Fibroblast of lung (primary cell): ENCODE data around the gene JRKL. TPM values are rescaled to one million over a fixed set of nuclear protein-coding genes. Genes with fewer than 3 reads are reported as not detected.
A peak's percentile ranks its signal among the peaks of the same experiment; 100 is the strongest.

Experiments used
- DNase-seq, 2 donors: peaks; one replicate each; pipeline versions ENCODE4 v3.0.0 to v3.0.0-alpha.2; 2010; ENCODE audit warnings: low read depth in 2 of 2
- H2AFZ ChIP-seq: 2 replicates; pipeline ENCODE4 v1.5.1; 2012; ENCODE audit warnings: low read length, control low read depth, inconsistent platforms
- H3K27ac ChIP-seq: 2 replicates; pipeline ENCODE4 v1.5.1; 2011; ENCODE audit warnings: low read length, control low read depth; ENCODE audit not compliant: insufficient read depth
- H3K27me3 ChIP-seq: 2 replicates; pipeline ENCODE4 v1.5.1; 2011; ENCODE audit warnings: mild to moderate bottlenecking, low read length; ENCODE audit not compliant: control insufficient read depth, insufficient read depth
- H3K36me3 ChIP-seq: 2 replicates; pipeline ENCODE4 v1.5.1; 2011; ENCODE audit warnings: low read length; ENCODE audit not compliant: control insufficient read depth, insufficient read depth
- H3K4me1 ChIP-seq: 2 replicates; pipeline ENCODE4 v1.5.1; 2011; ENCODE audit warnings: low read length; ENCODE audit not compliant: control insufficient read depth, insufficient read depth; ENCODE audit errors: extremely low read depth
- H3K4me2 ChIP-seq: 2 replicates; pipeline ENCODE4 v1.5.1; 2011; ENCODE audit warnings: low read length, control low read depth; ENCODE audit not compliant: insufficient read depth; ENCODE audit errors: extremely low read depth
- H3K4me3 ChIP-seq, 4 experiments: fragments of 200-600 bp in 1 of 4; sonication (generic) in 1 of 4; replicated peaks in 1 of 4; 2 replicates each; pipeline ENCODE4 v1.5.1; 2011 to 2016; ENCODE audit warnings: low read length in 4 of 4, low read depth in 3 of 4, mild to moderate bottlenecking in 3 of 4, control low read depth in 2 of 4, inconsistent platforms in 1 of 4, mixed read lengths in 1 of 4; ENCODE audit not compliant: insufficient read depth in 1 of 4; ENCODE audit errors: control extremely low read depth in 1 of 4
- H3K79me2 ChIP-seq: 2 replicates; pipeline ENCODE4 v1.5.1; 2012; ENCODE audit warnings: mild to moderate bottlenecking, low read length, inconsistent platforms; ENCODE audit not compliant: control insufficient read depth, insufficient read depth
- H3K9ac ChIP-seq: 2 replicates; pipeline ENCODE4 v1.5.1; 2011; ENCODE audit warnings: mild to moderate bottlenecking, low read length, control low read depth; ENCODE audit not compliant: insufficient read depth
- H3K9me3 ChIP-seq: 2 replicates; pipeline ENCODE4 v1.5.1; 2012; ENCODE audit warnings: low read depth, low read length; ENCODE audit not compliant: control insufficient read depth, insufficient read depth
- H4K20me1 ChIP-seq: 2 replicates; pipeline ENCODE4 v1.5.1; 2011; ENCODE audit warnings: low read length; ENCODE audit not compliant: control insufficient read depth, insufficient read depth; ENCODE audit errors: extremely low read depth
- CTCF ChIP-seq, 2 donors: IDR thresholded peaks in 1 of 2; conservative IDR thresholded peaks in 1 of 2; 1 replicate in 1 of 2; 2 replicates in 1 of 2; pipeline ENCODE4 v1.5.1; 2011 to 2012; ENCODE audit warnings: low read length in 2 of 2, control low read depth in 1 of 2, inconsistent platforms in 1 of 2, low read depth in 1 of 2, mild to moderate bottlenecking in 1 of 2
- EZH2 ChIP-seq: IDR thresholded peaks from 2 replicates; pipeline ENCODE4 v1.5.1; 2012; ENCODE audit warnings: low read length, control low read depth, mild to moderate bottlenecking; ENCODE audit errors: missing control alignments
- polyA plus RNA-seq, 2 donors: library from polyadenylated mRNA; depleted of rRNA in 1 of 2; stranded (reverse) in 1 of 2; unstranded in 1 of 2; fragments of >200 nt; gene quantifications; 2 replicates each; pipeline ENCODE4 v1.2.1, GENCODE V29; 2011 to 2012; ENCODE audit warnings: missing spikeins in 1 of 2
- total RNA-seq: library from RNA; depleted of rRNA; stranded (reverse); fragments of >200 nt; gene quantifications from 2 replicates; pipeline ENCODE4 v1.2.1, GENCODE V29; 2014

JRKL gene
- total and polyA plus RNA-seq, 2 donors (not counting 1 experiment from before 2014, with no cell fraction given) = 15.0 to 18.5 TPM

- no peaks in the 10 kb centered on the region for H3K9me3 ChIP-seq
- H3K27ac ChIP-seq = no peak overlapping the region
- no peaks in the 10 kb centered on the region for H4K20me1 ChIP-seq
- no peak overlapping the region for H3K4me3 ChIP-seq
- H3K27me3 ChIP-seq = no peaks in the 10 kb centered on the region
- no peaks in the 10 kb centered on the region for H3K36me3 ChIP-seq
- no peak for DNase-seq
- no peak overlapping the region for H3K4me2 ChIP-seq
- no peaks in the 10 kb centered on the region for H3K79me2 ChIP-seq
- TF ChIP-seq CTCF (conservative IDR thresholded peaks at IDR 0.05 in 1 of 2, IDR thresholded peaks at IDR 0.05 in 1 of 2; ENCODE audit: low read depth in 1 of 2, low read length in 2 of 2) = no peak
- no peak for TF ChIP-seq EZH2
- no peaks in the 10 kb centered on the region for H3K4me1 ChIP-seq
- H3K9ac ChIP-seq = no peak overlapping the region
- H2AFZ ChIP-seq = no peak overlapping the region
Observed at GRCh38 chr11:96412761-96413381, 23.1 kb downstream of the JRKL start.

DNA sequence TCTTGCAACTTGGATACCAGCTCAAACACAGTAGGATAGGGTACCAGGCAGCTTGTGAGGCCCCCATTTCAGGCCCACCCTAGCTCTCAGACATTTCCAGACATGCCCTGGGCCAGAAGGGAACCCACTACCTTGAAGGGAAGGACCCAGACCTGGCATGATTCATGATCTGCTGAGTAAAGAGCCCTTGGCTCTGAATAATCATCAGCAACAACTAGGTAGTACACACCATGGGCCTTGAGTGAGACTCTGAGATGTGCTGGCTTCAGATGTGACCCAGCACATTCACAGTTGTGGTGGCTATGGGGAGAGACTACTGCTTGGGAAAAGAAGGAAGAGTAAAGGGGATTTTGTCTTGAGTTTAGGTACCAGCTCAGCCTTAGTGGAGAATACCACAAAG is 23.6 kb downstream of the JRKL start:
- H2AFZ ChIP-seq = no peak overlapping the region
- no peaks in the 10 kb centered on the region for H4K20me1 ChIP-seq
- no peaks in the 10 kb centered on the region for H3K36me3 ChIP-seq
- no peak overlapping the region for H3K27ac ChIP-seq
- H3K9ac ChIP-seq = no peak overlapping the region
- H3K4me2 ChIP-seq = no peak overlapping the region
- no peaks in the 10 kb centered on the region for H3K79me2 ChIP-seq
- no peak for DNase-seq
- H3K27me3 ChIP-seq = no peaks in the 10 kb centered on the region
- H3K4me3 ChIP-seq = no peak overlapping the region
- no peak for TF ChIP-seq EZH2
- no peak for TF ChIP-seq CTCF (conservative IDR thresholded peaks at IDR 0.05 in 1 of 2, IDR thresholded peaks at IDR 0.05 in 1 of 2; ENCODE audit: low read depth in 1 of 2, low read length in 2 of 2)
- no peaks in the 10 kb centered on the region for H3K9me3 ChIP-seq
- H3K4me1 ChIP-seq = no peaks in the 10 kb centered on the region

DNA sequence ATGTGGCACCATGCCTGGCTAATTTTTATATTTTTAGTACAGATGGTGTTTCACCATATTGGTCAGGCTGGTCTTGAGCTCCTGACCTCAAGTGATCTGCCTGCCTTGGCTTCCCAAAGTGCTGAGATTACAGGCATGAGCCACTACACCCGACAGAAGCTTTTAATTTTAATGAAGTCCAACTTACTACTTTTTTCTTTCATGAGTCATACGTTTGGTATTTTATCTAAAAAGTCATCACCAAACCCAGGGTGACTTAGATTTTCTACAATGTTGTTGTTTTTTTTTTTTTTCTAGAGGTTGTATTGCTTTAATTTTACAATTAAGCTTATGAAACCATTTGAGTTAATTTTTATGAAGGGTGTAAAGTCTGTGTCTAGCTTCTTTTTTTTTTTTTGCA is 34.9 kb downstream of the JRKL start:
- no peak overlapping the region for H3K4me2 ChIP-seq
- no peaks in the 10 kb centered on the region for H3K4me1 ChIP-seq
- H3K36me3 ChIP-seq = no peaks in the 10 kb centered on the region
- H3K27ac ChIP-seq = no peak overlapping the region
- TF ChIP-seq CTCF (conservative IDR thresholded peaks at IDR 0.05 in 1 of 2, IDR thresholded peaks at IDR 0.05 in 1 of 2; ENCODE audit: low read depth in 1 of 2, low read length in 2 of 2) (no peak), EZH2 (no peak)
- H3K27me3 ChIP-seq = no peaks in the 10 kb centered on the region
- H3K79me2 ChIP-seq = no peaks in the 10 kb centered on the region
- H2AFZ ChIP-seq = no peak overlapping the region
- no peak overlapping the region for H3K9ac ChIP-seq
- no peaks in the 10 kb centered on the region for H4K20me1 ChIP-seq
- H3K4me3 ChIP-seq = no peak overlapping the region
- DNase-seq = peak; percentile 24 to 67
- no peaks in the 10 kb centered on the region for H3K9me3 ChIP-seq
